B cell (primary cell): ENCODE measurements around the gene IL19. TPM values are rescaled to one million over a fixed set of nuclear protein-coding genes. Genes with fewer than 3 reads are reported as not detected.

Source experiments
- ATAC-seq: fragments of 200-7000 bp; cut with Tn5 transposase; one replicate; pipeline ENCODE4 v1.10.0; 2021; ENCODE audit warnings: low read depth, mild to moderate bottlenecking, moderate number of reproducible peaks, moderate library complexity
- CTCF ChIA-PET: fragments of 350-600 bp; sonication (Branson Sonifier 250); formaldehyde crosslinking; loops from one replicate; lab custom pipeline; 2021; ENCODE audit warnings: antibody characterized with exemption, inconsistent platforms; lab: Charles Lee
- POLR2A ChIA-PET: fragments of 350-600 bp; sonication (Branson Sonifier 250); formaldehyde crosslinking; loops from one replicate; lab custom pipeline; 2021; ENCODE audit warnings: antibody characterized with exemption; lab: Charles Lee
- DNase-seq: peaks from one replicate; pipeline ENCODE4 v3.0.0; 2013
- H2AFZ ChIP-seq: 2 replicates; pipeline ENCODE4 v1.6.1; 2012; ENCODE audit warnings: mild to moderate bottlenecking, low read depth, low read length; ENCODE audit not compliant: insufficient read depth, poor library complexity, severe bottlenecking
- H3K27ac ChIP-seq, 2 donors: 1 replicate in 1 of 2; 2 replicates in 1 of 2; pipeline ENCODE4 v1.5.1; 2012 to 2013; ENCODE audit warnings: low read length in 2 of 2, mild to moderate bottlenecking in 2 of 2, moderate library complexity in 1 of 2
- H3K27me3 ChIP-seq, 4 experiments: fragments of 200-600 bp in 1 of 4; sonication (generic) in 1 of 4; replicated peaks in 1 of 4; 1 replicate in 2 of 4; 2 replicates in 2 of 4; pipeline versions ENCODE4 v1.6.1 to v1.7.0; 2013 to 2016; ENCODE audit warnings: low read length in 3 of 4, mild to moderate bottlenecking in 2 of 4, mixed read lengths in 1 of 4, moderate library complexity in 1 of 4; ENCODE audit not compliant: insufficient read depth in 4 of 4, control insufficient read depth in 3 of 4; ENCODE audit errors: control extremely low read depth in 1 of 4
- H3K36me3 ChIP-seq, 2 experiments: replicated peaks in 1 of 2; 1 replicate in 1 of 2; 2 replicates in 1 of 2; pipeline versions ENCODE4 v1.6.1 to v1.7.1; 2013; ENCODE audit warnings: low read length in 1 of 2; ENCODE audit not compliant: insufficient read depth in 2 of 2, control insufficient read depth in 1 of 2; ENCODE audit errors: control extremely low read depth in 1 of 2, extremely low read depth in 1 of 2
- H3K4me1 ChIP-seq, 2 donors: fragments of 200-600 bp in 1 of 2; sonication (generic) in 1 of 2; 1 replicate in 1 of 2; 2 replicates in 1 of 2; pipeline versions ENCODE4 v1.5.1 to v1.6.1; 2013 to 2017; ENCODE audit warnings: low read length in 2 of 2; ENCODE audit not compliant: control insufficient read depth in 2 of 2, insufficient read depth in 2 of 2
- H3K4me2 ChIP-seq: replicated peaks from 2 replicates; pipeline ENCODE3; 2012; ENCODE audit warnings: mild to moderate bottlenecking, low read depth, low read length; ENCODE audit not compliant: poor library complexity, severe bottlenecking
- H3K4me3 ChIP-seq, 5 experiments: fragments of 200-600 bp in 1 of 5; sonication (generic) in 1 of 5; 1 replicate in 3 of 5; 2 replicates in 2 of 5; pipeline versions ENCODE4 v1.5.1 to v1.7.0; 2011 to 2016; ENCODE audit warnings: low read length in 4 of 5, mild to moderate bottlenecking in 4 of 5, low read depth in 2 of 5, control low read depth in 1 of 5, moderate library complexity in 1 of 5; ENCODE audit not compliant: insufficient read depth in 1 of 5; ENCODE audit errors: control extremely low read depth in 1 of 5, extremely low read depth in 1 of 5
- H3K79me2 ChIP-seq: fragments of 200-600 bp; sonication (generic); one replicate; pipeline ENCODE4 v1.6.0; 2016; ENCODE audit warnings: low read length; ENCODE audit not compliant: control insufficient read depth, insufficient read depth
- H3K9ac ChIP-seq: fragments of 200-600 bp; sonication (generic); 2 replicates; pipeline ENCODE4 v1.6.1; 2017; ENCODE audit warnings: mild to moderate bottlenecking, low read length, moderate library complexity
- H3K9me3 ChIP-seq, 3 donors: one replicate each; pipeline versions ENCODE4 v1.6.1 to v1.7.1; 2013; ENCODE audit warnings: low read length in 2 of 3; ENCODE audit not compliant: control insufficient read depth in 2 of 3, insufficient read depth in 1 of 3; ENCODE audit errors: control extremely low read depth in 1 of 3
- H4K20me1 ChIP-seq: 2 replicates; pipeline ENCODE4 v1.6.0; 2012; ENCODE audit warnings: mild to moderate bottlenecking, low read length; ENCODE audit not compliant: insufficient read depth, control insufficient read depth, poor library complexity, severe bottlenecking
- H3K27ac Mint-ChIP-seq: one replicate; pipeline ENCODE4 v1.8.0; 2021; ENCODE audit warnings: mixed read lengths
- H3K27me3 Mint-ChIP-seq: one replicate; pipeline ENCODE4 v1.8.0; 2021; ENCODE audit warnings: mixed read lengths
- H3K4me1 Mint-ChIP-seq: one replicate; pipeline ENCODE4 v1.8.0; 2021; ENCODE audit warnings: mixed read lengths
- H3K4me3 Mint-ChIP-seq: one replicate; pipeline ENCODE4 v1.8.0; 2021; ENCODE audit warnings: mixed read lengths
- H3K9me3 Mint-ChIP-seq: one replicate; pipeline ENCODE4 v1.8.0; 2022; ENCODE audit warnings: mixed read lengths; ENCODE audit not compliant: insufficient read depth
- EZH2 ChIP-seq: IDR thresholded peaks from 2 replicates; pipeline ENCODE4 v1.6.1; 2012; ENCODE audit warnings: borderline replicate concordance, low read depth, mild to moderate bottlenecking, moderate library complexity, low read length; ENCODE audit not compliant: insufficient read depth, poor library complexity, severe bottlenecking
- WGBS: methylation state at CpG from one replicate; pipeline ENCODE4 v1.1.5; 2013; ENCODE audit warnings: missing lambda C conversion rate; ENCODE audit not compliant: insufficient coverage; 5-methylcytosine and 5-hydroxymethylcytosine counted together
- intact Hi-C: fragments of 100-400 bp; cut with micrococcal nuclease; formaldehyde crosslinking; loops from one replicate; pipeline ENCODE4 v1.10.0; 2022
- polyA minus RNA-seq: library from RNA; depleted of rRNA, polyadenylated mRNA; stranded (reverse); fragments of >200 nt; gene quantifications from 2 replicates; pipeline ENCODE4 v1.2.3, GENCODE V29; 2012
- polyA plus RNA-seq: library from polyadenylated mRNA; depleted of rRNA; stranded (reverse); fragments of >200 nt; gene quantifications from 2 replicates; pipeline ENCODE4 v1.2.3, GENCODE V29; 2012
- total RNA-seq, 2 donors: library from RNA; stranded (reverse); fragments of 120-200 nt in 1 of 2; gene quantifications; 1 replicate in 1 of 2; 2 replicates in 1 of 2; pipeline versions ENCODE4 v1.2.3 to v1.2.4, GENCODE V29; 2013 to 2022
- TF ChIP-seq, protein P1 (sequence below): fragments of 200-600 bp; IDR thresholded peaks from one replicate; pipeline ENCODE4 v1.8.0; 2022; ENCODE audit warnings: antibody characterized with exemption, mild to moderate bottlenecking

IL19 gene, protein sequence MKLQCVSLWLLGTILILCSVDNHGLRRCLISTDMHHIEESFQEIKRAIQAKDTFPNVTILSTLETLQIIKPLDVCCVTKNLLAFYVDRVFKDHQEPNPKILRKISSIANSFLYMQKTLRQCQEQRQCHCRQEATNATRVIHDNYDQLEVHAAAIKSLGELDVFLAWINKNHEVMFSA
- total RNA-seq (0.24 and 0.27 TPM in 2 replicates), polyA plus RNA-seq (not detected in 2 replicates), polyA minus RNA-seq (not detected in 2 replicates)
- not detected for total RNA-seq (2013)

DNA sequence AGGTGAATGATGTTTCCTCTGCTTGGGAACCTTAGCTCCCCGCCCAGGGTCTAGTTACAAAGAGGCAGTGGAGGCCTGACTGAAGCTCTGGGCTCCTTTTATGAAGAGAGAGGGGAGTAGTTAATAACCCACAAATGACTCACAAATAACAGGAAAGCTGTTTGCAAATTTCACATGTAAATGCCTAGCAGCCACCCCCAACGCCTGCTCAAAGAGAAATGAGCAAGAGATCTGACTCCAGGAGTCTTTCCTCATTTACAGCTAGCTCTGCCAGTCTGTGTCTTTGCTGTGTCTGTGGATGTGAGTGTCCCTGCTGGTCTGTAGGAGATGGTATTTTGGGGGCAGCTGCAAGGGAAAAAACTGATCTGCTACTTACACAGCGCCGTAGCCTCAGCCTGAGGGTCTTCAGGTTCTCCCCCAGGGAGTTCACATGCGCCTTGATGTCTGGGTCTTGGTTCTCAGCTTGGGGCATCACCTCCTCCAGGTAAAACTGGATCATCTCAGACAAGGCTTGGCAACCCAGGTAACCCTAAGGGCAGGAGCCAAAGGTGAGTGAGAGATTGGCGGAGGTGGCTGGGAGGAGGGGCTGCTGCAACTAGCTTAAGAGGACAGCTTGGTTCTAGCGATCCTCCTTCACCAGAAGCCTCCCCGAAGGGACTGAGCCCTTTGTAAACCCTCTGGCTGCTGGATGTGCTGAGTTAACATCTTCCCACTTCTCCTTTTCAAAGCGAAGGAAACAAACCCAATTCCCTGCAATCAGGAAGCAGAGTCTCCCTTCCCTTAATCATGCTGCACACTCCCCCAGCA lies at the start of gene IL19:
Gene IL19 (plus strand): TSS at position 243 of the 807 bp plus-strand sequence. CDS start 65,890 bp downstream, outside the sequence.
- no peak within 1 kb of the TSS for H3K27ac ChIP-seq
- no peaks in the 10 kb centered on the region for H3K36me3 ChIP-seq
- peaks cover 0 to under 1% (median 0%) of the 10 kb centered on the region in 4 experiments for H3K27me3 ChIP-seq
- H3K4me1 ChIP-seq, result peaks cover 70 to 77% of the 10 kb centered on the region in 2 donors
- ChIA-PET POLR2A (interaction anchor here (0.5 to 2.5 kb wide), 5 partner anchors 10 to 91 kb away, joined by 3 to 10 read pairs (median 4); no protein-coding TSS in a partner anchor), CTCF (interaction anchor here (0.7 to 10.9 kb wide), 17 partner anchors 8 to 163 kb away, joined by 3 to 81 read pairs (median 4); no protein-coding TSS in a partner anchor)
- no peak within 1 kb of the TSS for H3K9ac ChIP-seq
- no peak within 1 kb of the TSS for H2AFZ ChIP-seq
- H3K9me3 ChIP-seq, result no peaks in the 10 kb centered on the region
- peak within 1 kb of the TSS; percentile 78 for H3K27ac Mint-ChIP-seq
- H3K79me2 ChIP-seq, result no peaks in the 10 kb centered on the region
- TF ChIP-seq, protein P1, sequence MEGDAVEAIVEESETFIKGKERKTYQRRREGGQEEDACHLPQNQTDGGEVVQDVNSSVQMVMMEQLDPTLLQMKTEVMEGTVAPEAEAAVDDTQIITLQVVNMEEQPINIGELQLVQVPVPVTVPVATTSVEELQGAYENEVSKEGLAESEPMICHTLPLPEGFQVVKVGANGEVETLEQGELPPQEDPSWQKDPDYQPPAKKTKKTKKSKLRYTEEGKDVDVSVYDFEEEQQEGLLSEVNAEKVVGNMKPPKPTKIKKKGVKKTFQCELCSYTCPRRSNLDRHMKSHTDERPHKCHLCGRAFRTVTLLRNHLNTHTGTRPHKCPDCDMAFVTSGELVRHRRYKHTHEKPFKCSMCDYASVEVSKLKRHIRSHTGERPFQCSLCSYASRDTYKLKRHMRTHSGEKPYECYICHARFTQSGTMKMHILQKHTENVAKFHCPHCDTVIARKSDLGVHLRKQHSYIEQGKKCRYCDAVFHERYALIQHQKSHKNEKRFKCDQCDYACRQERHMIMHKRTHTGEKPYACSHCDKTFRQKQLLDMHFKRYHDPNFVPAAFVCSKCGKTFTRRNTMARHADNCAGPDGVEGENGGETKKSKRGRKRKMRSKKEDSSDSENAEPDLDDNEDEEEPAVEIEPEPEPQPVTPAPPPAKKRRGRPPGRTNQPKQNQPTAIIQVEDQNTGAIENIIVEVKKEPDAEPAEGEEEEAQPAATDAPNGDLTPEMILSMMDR, result no peak
- TF ChIP-seq EZH2, result no peak
- no peaks in the 10 kb centered on the region for H3K27me3 Mint-ChIP-seq
- WGBS, result 22% methylated on average over 6 of the region's 9 CpGs
- no peaks in the 10 kb centered on the region for H4K20me1 ChIP-seq
- H3K9me3 Mint-ChIP-seq, result no peaks in the 10 kb centered on the region
- ATAC-seq (peak; percentile 16), DNase-seq (no peak)
- H3K4me1 Mint-ChIP-seq, result peaks cover 88% of the 10 kb centered on the region
- no peak within 1 kb of the TSS for H3K4me3 ChIP-seq
- H3K4me3 Mint-ChIP-seq, result peak within 1 kb of the TSS; percentile 80
- intact Hi-C loops, result loop anchor here (2.0 kb wide), 4 partner anchors 14 to 36 kb away; no protein-coding TSS in a partner anchor
- peak within 1 kb of the TSS; percentile 25 for H3K4me2 ChIP-seq
